NCI-H187 (cell line): ENCODE results near the gene RAG1.
"Not testable (repeated sequence)": the region's sequence is repeated elsewhere in the genome, so short reads cannot be mapped to it uniquely, and the experiment has no call there.

Source experiments
- DNase-seq, 2 experiments: peaks; one replicate each; lab custom pipeline; 2025; lab: John Stamatoyannopoulos, UW

The RAG1 gene

GRCh38 chr11:36567694-36568093, at the start of gene RAG1:
TSS of gene RAG1 (plus strand) at chr11:36568007. CDS start at chr11:36573305, 5,298 bp downstream.
- no peak for DNase-seq

GRCh38 chr11:36530840-36531239, 37.0 kb upstream of the RAG1 start:
- DNase-seq: no peak

GRCh38 chr11:36532941-36533601, 34.7 kb upstream of the RAG1 start:
- no peak for DNase-seq

- no peak for DNase-seq
These were observed 33.4 kb upstream of the RAG1 start for GRCh38 chr11:36534276-36534840.

- DNase-seq: peak in 1 of 2 experiments; percentile 33
These were observed 26.8 kb upstream of the RAG1 start for GRCh38 chr11:36540998-36541397.

- no peak for DNase-seq
These were observed 17.3 kb upstream of the RAG1 start for GRCh38 chr11:36550385-36551115.

- not testable (repeated sequence) for DNase-seq
These were observed 10.4 kb upstream of the RAG1 start for GRCh38 chr11:36557390-36557789.

GRCh38 chr11:36557991-36558390, 9.8 kb upstream of the RAG1 start:
- DNase-seq: no peak

- no peak for DNase-seq
These were observed 9.0 kb upstream of the RAG1 start for GRCh38 chr11:36558571-36559413.

- DNase-seq: peak; percentile 49 to 76
These were observed 3.3 kb upstream of the RAG1 start for GRCh38 chr11:36564376-36565030.

- no peak for DNase-seq
These were observed 2.7 kb upstream of the RAG1 start for GRCh38 chr11:36565031-36565610.

- no peak for DNase-seq
These were observed 1.3 kb upstream of the RAG1 start for GRCh38 chr11:36566407-36567053.

- no peak for DNase-seq
These were observed 1.3 kb downstream of the RAG1 start for GRCh38 chr11:36569095-36569494.

- no peak for DNase-seq
These were observed 6.7 kb downstream of the RAG1 start for GRCh38 chr11:36574486-36574885.

GRCh38 chr11:36577373-36577772, 9.6 kb downstream of the RAG1 start:
- DNase-seq: no peak

- DNase-seq: no peak
These were observed 10.1 kb downstream of the RAG1 start for GRCh38 chr11:36577859-36578258.

- no peak for DNase-seq
These were observed 10.7 kb downstream of the RAG1 start for GRCh38 chr11:36578458-36578857.

GRCh38 chr11:36581536-36581935, 13.7 kb downstream of the RAG1 start:
- no peak for DNase-seq

GRCh38 chr11:36583667-36584066, 15.9 kb downstream of the RAG1 start:
- no peak for DNase-seq

- DNase-seq: no peak
These were observed 18.7 kb downstream of the RAG1 start for GRCh38 chr11:36586543-36586942.

GRCh38 chr11:36588099-36588498, 20.3 kb downstream of the RAG1 start:
- no peak for DNase-seq
